ENCODE data around the gene C16orf46.

- TF ChIP-seq, protein P1, sequence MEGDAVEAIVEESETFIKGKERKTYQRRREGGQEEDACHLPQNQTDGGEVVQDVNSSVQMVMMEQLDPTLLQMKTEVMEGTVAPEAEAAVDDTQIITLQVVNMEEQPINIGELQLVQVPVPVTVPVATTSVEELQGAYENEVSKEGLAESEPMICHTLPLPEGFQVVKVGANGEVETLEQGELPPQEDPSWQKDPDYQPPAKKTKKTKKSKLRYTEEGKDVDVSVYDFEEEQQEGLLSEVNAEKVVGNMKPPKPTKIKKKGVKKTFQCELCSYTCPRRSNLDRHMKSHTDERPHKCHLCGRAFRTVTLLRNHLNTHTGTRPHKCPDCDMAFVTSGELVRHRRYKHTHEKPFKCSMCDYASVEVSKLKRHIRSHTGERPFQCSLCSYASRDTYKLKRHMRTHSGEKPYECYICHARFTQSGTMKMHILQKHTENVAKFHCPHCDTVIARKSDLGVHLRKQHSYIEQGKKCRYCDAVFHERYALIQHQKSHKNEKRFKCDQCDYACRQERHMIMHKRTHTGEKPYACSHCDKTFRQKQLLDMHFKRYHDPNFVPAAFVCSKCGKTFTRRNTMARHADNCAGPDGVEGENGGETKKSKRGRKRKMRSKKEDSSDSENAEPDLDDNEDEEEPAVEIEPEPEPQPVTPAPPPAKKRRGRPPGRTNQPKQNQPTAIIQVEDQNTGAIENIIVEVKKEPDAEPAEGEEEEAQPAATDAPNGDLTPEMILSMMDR (IDR thresholded peaks at IDR 0.05; ENCODE audit: borderline replicate concordance, extremely low read depth, low read length, poor library complexity, severe bottlenecking): no peak
- TF ChIP-seq EZH2 (IDR thresholded peaks at IDR 0.05; ENCODE audit: borderline replicate concordance, low read depth, low read length, severe bottlenecking): no peak
Measured at GRCh38 chr16:81121474-81121990, 44.5 kb upstream of the C16orf46 start.
